ENCODE results near the gene CTAG1B.
A peak's percentile ranks its signal among the peaks of the same experiment; 100 is the strongest.
"Not testable (repeated sequence)": the region's sequence is repeated elsewhere in the genome, so short reads cannot be mapped to it uniquely, and the experiment has no call there.

CTAG1B gene

GRCh38 chrX:154620767-154621414, 1.8 kb upstream of the CTAG1B start:
- not testable (repeated sequence) for DNase-seq (ENCODE audit: low read depth in 3 of 3)

GRCh38 chrX:154613586-154613985, 5.5 kb downstream of the CTAG1B start:
- DNase-seq (ENCODE audit: low read depth in 3 of 3) = not testable (repeated sequence)

DNA sequence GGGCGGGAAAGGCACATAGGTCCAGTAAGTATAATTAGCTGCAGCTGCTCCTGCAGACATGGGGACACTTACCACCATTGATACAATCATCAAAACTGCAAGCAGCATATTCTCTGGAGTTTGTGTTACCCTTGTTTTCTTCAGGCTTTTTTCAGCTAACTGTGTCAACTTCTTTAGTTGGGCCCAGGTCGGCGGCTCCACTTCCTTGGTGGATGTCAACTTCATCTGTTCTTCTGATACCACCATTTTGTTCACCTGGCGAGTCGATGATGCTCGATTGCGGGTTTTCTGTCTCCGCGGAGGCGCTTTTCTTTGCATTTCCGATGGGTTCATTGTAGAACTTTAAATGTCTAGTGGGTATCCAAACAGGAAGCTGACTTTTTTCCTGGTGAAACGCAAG, 7.9 kb downstream of the CTAG1B start:
- not testable (repeated sequence) for DNase-seq (ENCODE audit: low read depth in 3 of 3)

DNA sequence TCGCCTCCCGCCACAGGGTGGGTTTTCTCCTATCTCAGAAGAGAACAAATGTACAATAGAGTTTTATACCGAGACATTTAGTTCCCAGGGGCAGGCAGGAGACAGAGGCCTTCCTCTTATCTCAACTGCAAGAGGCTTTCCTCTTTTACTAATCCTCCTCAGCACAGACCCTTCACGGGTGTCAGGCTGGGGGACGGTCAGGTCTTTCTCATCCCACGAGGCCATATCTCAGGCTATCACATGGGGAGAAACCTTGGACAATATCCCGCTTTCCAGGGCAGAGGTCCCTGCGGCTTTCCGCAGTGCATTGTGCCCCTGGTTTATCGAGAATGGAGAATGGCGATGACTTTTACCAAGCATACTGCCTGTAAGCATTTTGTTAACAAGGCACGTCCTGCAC, 10.3 kb downstream of the CTAG1B start:
- not testable (repeated sequence) for DNase-seq (ENCODE audit: low read depth in 3 of 3)

DNA sequence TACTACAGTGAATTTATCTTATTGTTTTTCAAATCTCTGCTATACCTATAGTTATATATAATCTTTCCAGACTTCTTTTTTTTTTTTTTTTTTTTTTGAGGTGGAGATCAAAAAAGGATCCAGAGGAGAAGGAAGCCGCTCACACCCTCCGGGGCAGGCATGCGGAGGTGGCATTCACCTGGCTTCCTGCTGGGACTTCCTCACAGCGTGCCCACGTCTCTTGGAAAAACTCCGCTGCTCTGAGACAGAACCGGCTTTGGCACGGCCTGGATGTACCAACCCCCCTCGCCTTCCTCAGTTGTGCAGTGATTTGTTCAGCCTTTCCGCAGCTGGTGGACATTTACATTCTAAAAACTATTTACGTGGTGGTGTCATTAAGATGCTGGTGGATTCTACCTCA, 11.1 kb downstream of the CTAG1B start:
- DNase-seq (ENCODE audit: low read depth in 3 of 3) = not testable (repeated sequence)

GRCh38 chrX:154607370-154607769, 11.7 kb downstream of the CTAG1B start:
- DNase-seq (ENCODE audit: low read depth in 3 of 3) = no peak

DNA sequence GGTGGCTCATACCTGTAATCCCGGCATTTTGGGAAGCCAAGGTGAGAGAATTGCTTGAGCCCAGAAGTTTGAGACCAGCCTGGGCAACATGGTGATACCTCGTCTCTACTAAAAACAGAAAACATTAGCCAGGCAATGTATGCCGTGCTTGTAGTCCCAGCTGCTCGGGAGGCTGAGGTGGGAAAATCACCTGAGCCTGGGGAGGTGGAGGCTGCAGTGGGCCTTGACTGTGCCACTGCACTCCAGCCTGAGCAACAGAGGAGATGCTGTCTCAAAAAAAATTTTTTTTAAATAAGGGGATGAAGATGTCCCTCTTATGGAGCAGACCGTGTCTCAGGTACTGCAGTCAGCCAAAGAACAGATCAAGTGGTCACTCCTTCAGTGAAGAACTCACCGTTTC, 13.5 kb downstream of the CTAG1B start:
- DNase-seq (ENCODE audit: low read depth in 3 of 3) = no peak

- no peak for DNase-seq (ENCODE audit: low read depth in 3 of 3)
These were observed 15.3 kb downstream of the CTAG1B start for GRCh38 chrX:154603438-154604430.

- no peak for DNase-seq (ENCODE audit: low read depth in 3 of 3)
These were observed 16.2 kb downstream of the CTAG1B start for GRCh38 chrX:154602766-154603437.

- no peak for DNase-seq (ENCODE audit: low read depth in 3 of 3)
These were observed 16.9 kb downstream of the CTAG1B start for GRCh38 chrX:154602226-154602625.

DNA sequence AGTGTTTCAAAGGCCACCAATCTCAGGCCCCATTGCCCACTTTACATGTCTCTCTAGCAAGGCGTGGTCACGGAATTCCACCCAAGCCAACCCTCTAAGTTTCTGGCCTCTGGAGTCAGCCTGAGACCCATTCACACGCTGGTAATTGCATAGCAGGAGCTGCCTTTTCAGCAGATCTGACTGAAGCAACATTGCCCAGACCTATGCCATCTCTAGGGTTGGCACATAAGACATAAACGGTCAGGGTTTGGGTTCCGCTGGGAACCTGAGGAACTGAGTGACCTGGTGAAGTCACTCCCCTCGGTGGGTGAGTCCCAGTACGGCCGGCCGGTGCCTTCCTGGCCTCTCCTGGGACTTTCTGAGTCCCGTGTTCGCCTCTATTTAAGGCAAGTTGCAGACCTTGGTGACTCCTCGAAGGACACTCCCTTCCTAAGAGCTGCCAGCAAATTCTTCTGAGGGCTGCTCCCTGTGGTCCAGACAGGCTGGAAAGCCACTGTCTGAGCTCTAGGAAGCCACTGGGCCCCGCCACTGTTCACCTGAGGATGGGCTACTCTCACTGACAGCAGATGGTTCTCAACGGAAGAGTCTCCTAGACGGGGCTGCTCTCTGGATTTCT, 18.2 kb downstream of the CTAG1B start:
- no peak for DNase-seq (ENCODE audit: low read depth in 3 of 3)

DNA sequence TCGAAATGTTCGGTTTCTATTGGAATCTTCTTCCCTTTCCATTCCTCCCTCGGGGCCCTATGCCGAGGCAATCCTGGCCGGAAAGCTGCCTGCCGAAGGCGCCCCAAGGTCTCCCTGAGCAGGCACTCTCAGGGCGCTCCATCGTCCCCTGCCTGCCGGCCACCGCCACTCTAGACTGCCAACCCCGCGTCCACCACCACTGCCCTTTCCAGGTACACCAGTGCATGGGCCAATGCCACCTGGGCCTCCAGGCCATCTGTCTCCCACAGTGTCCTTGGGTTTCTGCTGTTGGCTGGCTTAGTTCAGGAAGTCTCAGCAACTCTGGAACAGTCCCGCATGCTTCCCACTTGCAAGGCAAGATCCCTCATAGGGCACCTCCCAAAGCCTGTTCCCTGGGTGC, 19.6 kb downstream of the CTAG1B start:
- DNase-seq (ENCODE audit: low read depth in 3 of 3) = no peak

GRCh38 chrX:154598656-154599055, 20.4 kb downstream of the CTAG1B start:
- DNase-seq (ENCODE audit: low read depth in 3 of 3) = no peak

GRCh38 chrX:154597221-154597620, 21.9 kb downstream of the CTAG1B start:
- no peak for DNase-seq (ENCODE audit: low read depth in 3 of 3)

GRCh38 chrX:154596290-154596929, 22.7 kb downstream of the CTAG1B start:
- DNase-seq (ENCODE audit: low read depth in 3 of 3) = peak in 1 of 3 donors; percentile 2

DNA sequence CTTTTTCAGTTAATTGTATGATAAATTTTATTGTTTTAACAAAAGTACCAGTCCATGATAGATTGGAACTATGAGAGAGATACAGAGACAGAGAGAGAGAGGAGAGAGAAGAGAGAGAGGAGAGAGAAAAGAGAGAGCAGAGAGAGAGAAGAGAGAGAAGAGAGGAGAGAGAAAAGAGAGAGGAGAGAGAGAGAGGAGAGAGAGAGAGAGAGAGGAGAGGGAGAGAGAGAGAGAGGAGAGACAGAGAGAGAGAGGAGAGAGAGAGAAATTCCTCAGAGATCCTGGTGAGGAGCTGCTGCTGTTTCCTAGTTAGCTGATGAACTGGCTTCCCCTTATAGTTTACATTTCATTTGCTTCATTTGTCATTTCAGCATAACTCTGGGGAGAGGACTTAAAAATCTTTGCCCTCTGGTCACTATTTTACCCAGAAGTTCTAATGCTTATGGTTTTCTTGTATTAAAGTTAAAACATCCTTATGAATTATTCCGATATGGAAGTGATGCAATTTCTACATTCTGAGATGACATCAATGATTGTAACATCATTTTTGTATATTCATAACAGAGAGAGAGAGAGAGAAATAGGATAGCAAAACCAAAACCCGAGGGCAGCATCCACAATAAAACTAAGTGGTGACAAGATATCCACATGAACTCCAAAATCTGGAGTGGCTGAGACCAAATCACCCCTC, 23.4 kb downstream of the CTAG1B start:
- no peak for DNase-seq (ENCODE audit: low read depth in 3 of 3)

- DNase-seq (ENCODE audit: low read depth in 3 of 3) = no peak
These were observed 24.6 kb downstream of the CTAG1B start for GRCh38 chrX:154594491-154594890.

- no peak for DNase-seq (ENCODE audit: low read depth in 3 of 3)
These were observed 25.9 kb downstream of the CTAG1B start for GRCh38 chrX:154593201-154593600.

- DNase-seq (ENCODE audit: low read depth in 3 of 3) = no peak
These were observed 26.6 kb downstream of the CTAG1B start for GRCh38 chrX:154592505-154592904.

GRCh38 chrX:154590415-154590814, 28.7 kb downstream of the CTAG1B start:
- DNase-seq (ENCODE audit: low read depth in 3 of 3) = not testable (repeated sequence)

Measured in stimulated activated CD4-positive, alpha-beta T cell treated with anti-CD3 and anti-CD28 coated beads, TNF-alpha, amount 100 ng/mL, for 48 hours (primary cell).